Esophagus muscularis mucosa (tissue), 3 donors: Measurements from ENCODE around the gene EML6.

Experiments
- POLR2AphosphoS5 ChIP-seq, 2 donors: sonication (generic); formaldehyde crosslinking; IDR thresholded peaks; one replicate each; pipeline ENCODE4 v1.6.1; 2017; ENCODE audit warnings: antibody characterized with exemption in 2 of 2
- TF ChIP-seq, protein P1 (sequence below), 3 experiments: fragments of 200-600 bp in 2 of 3; fragments of 450-650 bp in 1 of 3; sonication (generic) in 2 of 3; IDR thresholded peaks; one replicate each; pipeline ENCODE4 v1.5.1; 2017 to 2019; ENCODE audit warnings: antibody characterized with exemption in 3 of 3, mild to moderate bottlenecking in 2 of 3, moderate library complexity in 1 of 3

GRCh38 chr2:54902763-54903162 is 179.3 kb downstream of the EML6 start:
- TF ChIP-seq, protein P1, sequence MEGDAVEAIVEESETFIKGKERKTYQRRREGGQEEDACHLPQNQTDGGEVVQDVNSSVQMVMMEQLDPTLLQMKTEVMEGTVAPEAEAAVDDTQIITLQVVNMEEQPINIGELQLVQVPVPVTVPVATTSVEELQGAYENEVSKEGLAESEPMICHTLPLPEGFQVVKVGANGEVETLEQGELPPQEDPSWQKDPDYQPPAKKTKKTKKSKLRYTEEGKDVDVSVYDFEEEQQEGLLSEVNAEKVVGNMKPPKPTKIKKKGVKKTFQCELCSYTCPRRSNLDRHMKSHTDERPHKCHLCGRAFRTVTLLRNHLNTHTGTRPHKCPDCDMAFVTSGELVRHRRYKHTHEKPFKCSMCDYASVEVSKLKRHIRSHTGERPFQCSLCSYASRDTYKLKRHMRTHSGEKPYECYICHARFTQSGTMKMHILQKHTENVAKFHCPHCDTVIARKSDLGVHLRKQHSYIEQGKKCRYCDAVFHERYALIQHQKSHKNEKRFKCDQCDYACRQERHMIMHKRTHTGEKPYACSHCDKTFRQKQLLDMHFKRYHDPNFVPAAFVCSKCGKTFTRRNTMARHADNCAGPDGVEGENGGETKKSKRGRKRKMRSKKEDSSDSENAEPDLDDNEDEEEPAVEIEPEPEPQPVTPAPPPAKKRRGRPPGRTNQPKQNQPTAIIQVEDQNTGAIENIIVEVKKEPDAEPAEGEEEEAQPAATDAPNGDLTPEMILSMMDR (IDR thresholded peaks at IDR 0.05), result no peak
- TF ChIP-seq POLR2AphosphoS5 (IDR thresholded peaks at IDR 0.05), result no peak
